HG02571 (cell line): Measurements from ENCODE around the gene USP47.
"Not testable (repeated sequence)": the region's sequence is repeated elsewhere in the genome, so short reads cannot be mapped to it uniquely, and the experiment has no call there.

Experiments
- ATAC-seq: cut with Tn5 transposase; IDR thresholded peaks from one replicate; pipeline ENCODE4 v1.9.1; 2021; ENCODE audit warnings: mild to moderate bottlenecking, moderate library complexity; ENCODE audit not compliant: unreplicated experiment

The USP47 gene

GRCh38 chr11:11821899-11822298 lies 19.9 kb upstream of the USP47 start:
- ATAC-seq: no peak

- no peak for ATAC-seq
Measured at GRCh38 chr11:11822946-11823345, 18.8 kb upstream of the USP47 start.

GRCh38 chr11:11826260-11826659 lies 15.5 kb upstream of the USP47 start:
- no peak for ATAC-seq

- no peak for ATAC-seq
Measured at GRCh38 chr11:11827272-11827671, 14.5 kb upstream of the USP47 start.

GRCh38 chr11:11831406-11831805 lies 10.4 kb upstream of the USP47 start:
- ATAC-seq: not testable (repeated sequence)

- no peak for ATAC-seq
Measured at GRCh38 chr11:11836676-11837231, 5.0 kb upstream of the USP47 start.

- no peak for ATAC-seq
Measured at GRCh38 chr11:11839718-11840117, 2.1 kb upstream of the USP47 start.

GRCh38 chr11:11841116-11841722 lies 553 bp upstream of the USP47 start:
- peak; percentile 37 for ATAC-seq

- peak; percentile 44 for ATAC-seq
Measured at GRCh38 chr11:11842421-11843008, 743 bp downstream of the USP47 start.

- no peak for ATAC-seq
Measured at GRCh38 chr11:11843211-11843621, 1.4 kb downstream of the USP47 start.

- no peak for ATAC-seq
Measured at GRCh38 chr11:11843642-11844041, 1.9 kb downstream of the USP47 start.

GRCh38 chr11:11844272-11844671 lies 2.5 kb downstream of the USP47 start:
- no peak for ATAC-seq

GRCh38 chr11:11845071-11845470 lies 3.3 kb downstream of the USP47 start:
- no peak for ATAC-seq

- ATAC-seq: no peak
Measured at GRCh38 chr11:11845551-11845950, 3.8 kb downstream of the USP47 start.

GRCh38 chr11:11847082-11847481 lies 5.3 kb downstream of the USP47 start:
- no peak for ATAC-seq

GRCh38 chr11:11848891-11849746 lies 7.3 kb downstream of the USP47 start:
- peak; percentile 63 for ATAC-seq

GRCh38 chr11:11850668-11851067 lies 8.9 kb downstream of the USP47 start:
- ATAC-seq: no peak

GRCh38 chr11:11856638-11857037 lies 14.9 kb downstream of the USP47 start:
- ATAC-seq: no peak

GRCh38 chr11:11857769-11858168 lies 16.0 kb downstream of the USP47 start:
- no peak for ATAC-seq

GRCh38 chr11:11858676-11859075 lies 16.9 kb downstream of the USP47 start:
- ATAC-seq: no peak

GRCh38 chr11:11860103-11860979 lies 18.6 kb downstream of the USP47 start:
- ATAC-seq: no peak
